CD4-positive, alpha-beta T cell (primary cell): ENCODE measurements around the gene DAAM1. TPM values are rescaled to one million over a fixed set of nuclear protein-coding genes. Genes with fewer than 3 reads are reported as not detected.

ENCODE experiments used
- ATAC-seq: fragments of 200-7000 bp; cut with Tn5 transposase; one replicate; pipeline ENCODE4 v1.10.0; 2022; ENCODE audit warnings: mild to moderate bottlenecking; ENCODE audit not compliant: poor library complexity
- CTCF ChIA-PET: fragments of 350-600 bp; sonication (Branson Sonifier 250); formaldehyde crosslinking; loops from one replicate; lab custom pipeline; 2021; ENCODE audit warnings: antibody characterized with exemption, inconsistent platforms; lab: Charles Lee
- POLR2A ChIA-PET: fragments of 350-600 bp; sonication (Branson Sonifier 250); formaldehyde crosslinking; loops from one replicate; lab custom pipeline; 2021; ENCODE audit warnings: antibody characterized with exemption, inconsistent platforms; lab: Charles Lee
- DNase-seq, 14 experiments: peaks; one replicate each; pipeline ENCODE4 v3.0.0-alpha.2; 2013 to 2020; ENCODE audit warnings: mixed read lengths in 2 of 14
- H3K27ac ChIP-seq, 2 donors: one replicate each; pipeline versions ENCODE4 v1.5.1 to v1.7.0; 2013; ENCODE audit warnings: low read length in 2 of 2, low read depth in 1 of 2, mild to moderate bottlenecking in 1 of 2
- H3K27me3 ChIP-seq, 2 experiments: 1 replicate in 1 of 2; 2 replicates in 1 of 2; pipeline versions ENCODE4 v1.6.1 to v1.7.0; 2013; ENCODE audit warnings: low read length in 2 of 2, control low read depth in 1 of 2, mild to moderate bottlenecking in 1 of 2, moderate library complexity in 1 of 2; ENCODE audit not compliant: insufficient read depth in 2 of 2, control insufficient read depth in 1 of 2
- H3K36me3 ChIP-seq: one replicate; pipeline ENCODE4 v1.6.1; 2013; ENCODE audit warnings: low read length, control low read depth; ENCODE audit not compliant: insufficient read depth
- H3K4me1 ChIP-seq: one replicate; pipeline ENCODE4 v1.6.1; 2013; ENCODE audit warnings: low read length, control low read depth; ENCODE audit not compliant: insufficient read depth
- H3K4me3 ChIP-seq: one replicate; pipeline ENCODE4 v1.5.1; 2013; ENCODE audit warnings: mild to moderate bottlenecking, low read length, moderate library complexity
- H3K9me3 ChIP-seq, 2 experiments: 1 replicate in 1 of 2; 2 replicates in 1 of 2; pipeline versions ENCODE4 v1.6.1 to v1.7.0; 2013; ENCODE audit warnings: low read length in 2 of 2, mild to moderate bottlenecking in 2 of 2, control low read depth in 1 of 2, moderate library complexity in 1 of 2; ENCODE audit not compliant: control insufficient read depth in 1 of 2, insufficient read depth in 1 of 2
- H3K27ac Mint-ChIP-seq: one replicate; pipeline ENCODE4 v1.8.0; 2020; ENCODE audit warnings: mixed read lengths
- H3K27me3 Mint-ChIP-seq: one replicate; pipeline ENCODE4 v1.8.0; 2021; ENCODE audit warnings: mixed read lengths
- H3K36me3 Mint-ChIP-seq: one replicate; pipeline ENCODE4 v1.8.0; 2021; ENCODE audit warnings: low read depth, mixed read lengths
- H3K4me1 Mint-ChIP-seq: one replicate; pipeline ENCODE4 v1.8.0; 2021; ENCODE audit warnings: low read depth, mixed read lengths
- H3K4me3 Mint-ChIP-seq: one replicate; pipeline ENCODE4 v1.8.0; 2020; ENCODE audit warnings: mild to moderate bottlenecking, mixed read lengths
- H3K9me3 Mint-ChIP-seq: one replicate; pipeline ENCODE4 v1.8.0; 2020; ENCODE audit warnings: mixed read lengths
- intact Hi-C, 2 experiments: fragments of 100-400 bp; cut with DNase I in 1 of 2; cut with micrococcal nuclease in 1 of 2; formaldehyde crosslinking; loops; one replicate each; pipeline versions ENCODE4 v1.15.1 to v1.9.0; 2023 to 2025; cut with DNase I, micrococcal nuclease
- total RNA-seq, 174 experiments: library from RNA in 2 of 174; stranded (reverse) in 2 of 174; gene quantifications; one replicate each; pipeline ENCODE4 v1.2.3 and lab custom pipeline; 2021 to 2026
- TF ChIP-seq, protein P1 (sequence below): fragments of 200-600 bp; IDR thresholded peaks from one replicate; pipeline ENCODE4 v1.8.0; 2022; ENCODE audit warnings: antibody characterized with exemption, mild to moderate bottlenecking

Gene DAAM1
- total RNA-seq, 2 experiments from 2014 or later: 7.4 to 8.8 TPM

DNA sequence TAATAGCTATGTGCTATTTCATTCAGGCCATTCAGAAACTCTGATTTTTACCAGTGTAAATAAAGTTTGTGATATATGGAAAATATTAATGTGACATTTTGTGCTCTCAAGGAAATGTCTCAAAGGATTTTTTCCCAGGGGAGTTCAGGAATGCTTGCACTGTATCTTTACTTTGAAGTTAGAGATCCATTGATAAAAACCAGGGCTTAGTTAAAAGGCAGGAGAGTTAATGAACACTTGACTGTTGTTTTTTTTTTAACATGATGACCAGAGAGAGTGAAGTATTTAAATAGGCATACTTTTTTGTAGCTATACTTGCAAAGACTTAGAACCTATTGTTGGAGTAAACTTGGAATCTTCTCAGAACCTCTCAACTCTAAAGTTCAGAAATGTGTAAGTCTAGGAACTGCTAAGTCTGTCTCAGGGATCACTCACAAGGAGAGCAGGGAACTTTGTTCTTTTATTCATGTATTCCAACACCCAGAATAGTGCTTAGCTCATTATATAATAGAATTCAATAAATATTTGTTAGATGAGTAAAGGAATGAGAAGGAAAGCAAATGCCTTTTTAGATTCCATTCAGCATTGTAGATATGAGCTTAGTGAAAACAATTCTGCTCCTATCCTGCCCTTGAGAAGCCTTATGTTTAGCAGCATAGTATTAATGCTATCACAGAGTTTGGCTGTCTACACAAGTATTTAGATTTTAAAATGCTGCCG, 117.5 kb downstream of the DAAM1 start:
- no peaks in the 10 kb centered on the region for H3K27me3 Mint-ChIP-seq
- H3K27ac ChIP-seq: no peak overlapping the region
- no peak overlapping the region for H3K4me3 Mint-ChIP-seq
- peaks cover 7% of the 10 kb centered on the region for H3K4me1 Mint-ChIP-seq
- no peaks in the 10 kb centered on the region for H3K36me3 Mint-ChIP-seq
- POLR2A ChIA-PET: interaction anchor here (0.6 kb wide), 1 partner anchor 16 kb away, joined by 3 read pairs; no protein-coding TSS in a partner anchor
- intact Hi-C loops: no loop called here
- H3K27ac Mint-ChIP-seq: no peak overlapping the region
- H3K4me3 ChIP-seq: no peak overlapping the region
- TF ChIP-seq, protein P1, sequence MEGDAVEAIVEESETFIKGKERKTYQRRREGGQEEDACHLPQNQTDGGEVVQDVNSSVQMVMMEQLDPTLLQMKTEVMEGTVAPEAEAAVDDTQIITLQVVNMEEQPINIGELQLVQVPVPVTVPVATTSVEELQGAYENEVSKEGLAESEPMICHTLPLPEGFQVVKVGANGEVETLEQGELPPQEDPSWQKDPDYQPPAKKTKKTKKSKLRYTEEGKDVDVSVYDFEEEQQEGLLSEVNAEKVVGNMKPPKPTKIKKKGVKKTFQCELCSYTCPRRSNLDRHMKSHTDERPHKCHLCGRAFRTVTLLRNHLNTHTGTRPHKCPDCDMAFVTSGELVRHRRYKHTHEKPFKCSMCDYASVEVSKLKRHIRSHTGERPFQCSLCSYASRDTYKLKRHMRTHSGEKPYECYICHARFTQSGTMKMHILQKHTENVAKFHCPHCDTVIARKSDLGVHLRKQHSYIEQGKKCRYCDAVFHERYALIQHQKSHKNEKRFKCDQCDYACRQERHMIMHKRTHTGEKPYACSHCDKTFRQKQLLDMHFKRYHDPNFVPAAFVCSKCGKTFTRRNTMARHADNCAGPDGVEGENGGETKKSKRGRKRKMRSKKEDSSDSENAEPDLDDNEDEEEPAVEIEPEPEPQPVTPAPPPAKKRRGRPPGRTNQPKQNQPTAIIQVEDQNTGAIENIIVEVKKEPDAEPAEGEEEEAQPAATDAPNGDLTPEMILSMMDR: no peak
- ATAC-seq (no peak), DNase-seq (no peak)
- peaks cover 3% of the 10 kb centered on the region for H3K4me1 ChIP-seq
- H3K36me3 ChIP-seq: no peaks in the 10 kb centered on the region
- no peaks in the 10 kb centered on the region for H3K9me3 ChIP-seq
- H3K9me3 Mint-ChIP-seq: no peaks in the 10 kb centered on the region
- CTCF ChIA-PET: interaction anchor here (0.5 to 2.2 kb wide), 3 partner anchors 10 to 1937 kb away, joined by 4 to 6 read pairs (median 5); no protein-coding TSS in a partner anchor
- H3K27me3 ChIP-seq: no peaks in the 10 kb centered on the region

DNA sequence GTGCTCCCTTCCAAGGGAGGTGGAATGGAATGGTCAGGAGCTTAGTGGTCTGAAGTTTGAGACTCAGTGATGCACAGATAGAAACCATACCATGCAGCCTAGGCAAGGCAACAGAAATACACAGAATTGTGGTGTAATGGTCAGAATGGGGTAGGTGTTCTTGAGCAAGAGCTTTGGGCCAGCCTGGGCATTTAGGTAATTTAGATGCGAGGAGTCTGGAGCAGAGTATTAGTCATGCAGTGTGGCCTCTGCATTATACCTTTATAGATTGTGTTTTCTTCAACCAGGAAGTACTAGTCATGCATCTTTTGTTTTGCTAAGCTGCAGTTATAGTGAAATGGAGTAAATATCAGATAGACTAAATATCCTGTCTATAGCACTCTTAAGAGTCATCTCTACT, 118.3 kb downstream of the DAAM1 start:
- no peaks in the 10 kb centered on the region for H3K27me3 ChIP-seq
- Mint-ChIP-seq H3K27me3 (no peaks in the 10 kb centered on the region), H3K9me3 (no peaks in the 10 kb centered on the region), H3K4me1 (no peaks in the 10 kb centered on the region), H3K4me3 (no peak overlapping the region), H3K36me3 (no peaks in the 10 kb centered on the region), H3K27ac (no peak overlapping the region)
- ChIA-PET CTCF (interaction anchor here (0.9 to 2.2 kb wide), 3 partner anchors 11 to 30 kb away, joined by 5 to 6 read pairs (median 5); no protein-coding TSS in a partner anchor), POLR2A (no interaction called here)
- no peaks in the 10 kb centered on the region for H3K36me3 ChIP-seq
- H3K4me1 ChIP-seq: no peaks in the 10 kb centered on the region
- TF ChIP-seq, protein P1: no peak
- DNase-seq (no peak), ATAC-seq (no peak)
- H3K4me3 ChIP-seq: no peak overlapping the region
- intact Hi-C loops: no loop called here
- H3K9me3 ChIP-seq: no peaks in the 10 kb centered on the region
- H3K27ac ChIP-seq: no peak overlapping the region

DNA sequence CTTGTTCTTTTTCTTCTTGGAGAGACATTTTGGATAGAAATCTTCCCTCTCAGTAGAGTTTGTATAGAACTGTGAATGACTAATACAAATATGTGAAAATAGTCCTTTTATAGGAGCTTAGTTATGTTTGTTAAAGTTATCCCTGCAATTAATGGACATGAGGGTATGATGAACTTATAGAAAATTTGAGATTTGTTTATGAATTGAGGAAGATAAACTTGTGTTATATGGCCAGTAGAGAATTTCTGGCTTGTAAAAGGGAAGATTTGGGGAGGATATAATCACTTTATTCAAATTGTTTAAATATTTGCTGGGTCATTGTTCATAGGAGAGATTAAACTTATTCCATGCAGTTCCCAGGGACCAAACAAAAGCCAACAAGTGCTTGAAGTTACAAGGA, 119.6 kb downstream of the DAAM1 start:
- TF ChIP-seq, protein P1: no peak
- H3K27me3 ChIP-seq: no peaks in the 10 kb centered on the region
- no peak overlapping the region for H3K27ac ChIP-seq
- DNase-seq (no peak), ATAC-seq (no peak)
- no peaks in the 10 kb centered on the region for H3K4me1 Mint-ChIP-seq
- no peaks in the 10 kb centered on the region for H3K36me3 ChIP-seq
- H3K27ac Mint-ChIP-seq: no peak overlapping the region
- H3K4me1 ChIP-seq: no peaks in the 10 kb centered on the region
- H3K9me3 Mint-ChIP-seq: no peaks in the 10 kb centered on the region
- intact Hi-C loops: no loop called here
- H3K36me3 Mint-ChIP-seq: no peaks in the 10 kb centered on the region
- ChIA-PET POLR2A (no interaction called here), CTCF (interaction anchor here (2.2 kb wide), 1 partner anchor 29 kb away, joined by 6 read pairs; no protein-coding TSS in a partner anchor)
- no peaks in the 10 kb centered on the region for H3K9me3 ChIP-seq
- H3K4me3 Mint-ChIP-seq: no peak overlapping the region
- H3K27me3 Mint-ChIP-seq: no peaks in the 10 kb centered on the region
- no peak overlapping the region for H3K4me3 ChIP-seq
